ENCODE data around the gene PHC1.

Gene PHC1

GRCh38 chr12:8980137-8980536, 65.8 kb downstream of the PHC1 start:
- Histone ChIP-seq H3K4me2 (ENCODE audit: insufficient read depth, low read length) (no peak overlapping the region), H3K9ac (ENCODE audit: low read depth, low read length) (no peak overlapping the region), H3K79me2 (ENCODE audit: insufficient read depth, low read length) (no peaks in the 10 kb centered on the region), H3K4me3 (ENCODE audit: low read depth in 1 of 2, low read length in 2 of 2) (no peak overlapping the region), H3K36me3 (ENCODE audit: insufficient read depth, low read length) (no peaks in the 10 kb centered on the region), H2AFZ (ENCODE audit: low read depth, low read length) (no peak overlapping the region), H3K27ac (ENCODE audit: low read length) (no peak overlapping the region), H3K4me1 (ENCODE audit: insufficient read depth, low read length) (no peaks in the 10 kb centered on the region), H3K9me3 (ENCODE audit: insufficient read depth, low read length, severe bottlenecking) (peaks cover 3% of the 10 kb centered on the region), H3K27me3 (ENCODE audit: insufficient read depth, low read length, poor library complexity) (no peaks in the 10 kb centered on the region), H4K20me1 (ENCODE audit: insufficient read depth, low read length) (no peaks in the 10 kb centered on the region)
- DNase-seq (no peak), ATAC-seq (ENCODE audit: insufficient read depth, low read depth) (no peak)
- TF ChIP-seq EZH2 (IDR thresholded peaks at IDR 0.05; ENCODE audit: borderline replicate concordance, low read depth, low read length, severe bottlenecking) (no peak), CTCF (IDR thresholded peaks at IDR 0.05; ENCODE audit: borderline replicate concordance, extremely low read depth, low read length, poor library complexity, severe bottlenecking) (no peak)

- no peaks in the 10 kb centered on the region for H3K4me1 ChIP-seq (ENCODE audit: insufficient read depth, low read length)
- no peak for ATAC-seq (ENCODE audit: insufficient read depth, low read depth)
- no peaks in the 10 kb centered on the region for H3K27me3 ChIP-seq (ENCODE audit: insufficient read depth, low read length, poor library complexity)
- no peaks in the 10 kb centered on the region for H3K79me2 ChIP-seq (ENCODE audit: insufficient read depth, low read length)
- H2AFZ ChIP-seq (ENCODE audit: low read depth, low read length), result no peak overlapping the region
- H3K4me3 ChIP-seq (ENCODE audit: low read depth in 1 of 2, low read length in 2 of 2), result no peak overlapping the region
- no peaks in the 10 kb centered on the region for H4K20me1 ChIP-seq (ENCODE audit: insufficient read depth, low read length)
- no peaks in the 10 kb centered on the region for H3K36me3 ChIP-seq (ENCODE audit: insufficient read depth, low read length)
- TF ChIP-seq EZH2 (IDR thresholded peaks at IDR 0.05; ENCODE audit: borderline replicate concordance, low read depth, low read length, severe bottlenecking) (no peak), CTCF (IDR thresholded peaks at IDR 0.05; ENCODE audit: borderline replicate concordance, extremely low read depth, low read length, poor library complexity, severe bottlenecking) (no peak)
- no peak for DNase-seq
- H3K9me3 ChIP-seq (ENCODE audit: insufficient read depth, low read length, severe bottlenecking), result peaks cover 3% of the 10 kb centered on the region
- no peak overlapping the region for H3K27ac ChIP-seq (ENCODE audit: low read length)
- H3K4me2 ChIP-seq (ENCODE audit: insufficient read depth, low read length), result no peak overlapping the region
- no peak overlapping the region for H3K9ac ChIP-seq (ENCODE audit: low read depth, low read length)
Observed at GRCh38 chr12:8985213-8985754, 71.0 kb downstream of the PHC1 start.

- no peaks in the 10 kb centered on the region for H3K4me1 ChIP-seq (ENCODE audit: insufficient read depth, low read length)
- H3K27ac ChIP-seq (ENCODE audit: low read length), result no peak overlapping the region
- no peak overlapping the region for H3K4me3 ChIP-seq (ENCODE audit: low read depth in 1 of 2, low read length in 2 of 2)
- H2AFZ ChIP-seq (ENCODE audit: low read depth, low read length), result no peak overlapping the region
- no peaks in the 10 kb centered on the region for H3K36me3 ChIP-seq (ENCODE audit: insufficient read depth, low read length)
- no peaks in the 10 kb centered on the region for H3K9me3 ChIP-seq (ENCODE audit: insufficient read depth, low read length, severe bottlenecking)
- TF ChIP-seq CTCF (IDR thresholded peaks at IDR 0.05; ENCODE audit: borderline replicate concordance, extremely low read depth, low read length, poor library complexity, severe bottlenecking) (no peak), EZH2 (IDR thresholded peaks at IDR 0.05; ENCODE audit: borderline replicate concordance, low read depth, low read length, severe bottlenecking) (no peak)
- ATAC-seq (ENCODE audit: insufficient read depth, low read depth) (no peak), DNase-seq (no peak)
- no peaks in the 10 kb centered on the region for H3K27me3 ChIP-seq (ENCODE audit: insufficient read depth, low read length, poor library complexity)
- no peaks in the 10 kb centered on the region for H4K20me1 ChIP-seq (ENCODE audit: insufficient read depth, low read length)
- H3K4me2 ChIP-seq (ENCODE audit: insufficient read depth, low read length), result no peak overlapping the region
- no peaks in the 10 kb centered on the region for H3K79me2 ChIP-seq (ENCODE audit: insufficient read depth, low read length)
- no peak overlapping the region for H3K9ac ChIP-seq (ENCODE audit: low read depth, low read length)
Observed at GRCh38 chr12:8987163-8987562, 72.9 kb downstream of the PHC1 start.

GRCh38 chr12:8987685-8988084, 73.4 kb downstream of the PHC1 start:
- no peaks in the 10 kb centered on the region for H3K36me3 ChIP-seq (ENCODE audit: insufficient read depth, low read length)
- no peaks in the 10 kb centered on the region for H3K9me3 ChIP-seq (ENCODE audit: insufficient read depth, low read length, severe bottlenecking)
- H3K4me2 ChIP-seq (ENCODE audit: insufficient read depth, low read length), result no peak overlapping the region
- no peaks in the 10 kb centered on the region for H3K27me3 ChIP-seq (ENCODE audit: insufficient read depth, low read length, poor library complexity)
- no peaks in the 10 kb centered on the region for H3K79me2 ChIP-seq (ENCODE audit: insufficient read depth, low read length)
- no peak overlapping the region for H3K4me3 ChIP-seq (ENCODE audit: low read depth in 1 of 2, low read length in 2 of 2)
- H4K20me1 ChIP-seq (ENCODE audit: insufficient read depth, low read length), result no peaks in the 10 kb centered on the region
- no peak overlapping the region for H3K9ac ChIP-seq (ENCODE audit: low read depth, low read length)
- DNase-seq, result no peak
- no peak overlapping the region for H3K27ac ChIP-seq (ENCODE audit: low read length)
- TF ChIP-seq CTCF (IDR thresholded peaks at IDR 0.05; ENCODE audit: borderline replicate concordance, extremely low read depth, low read length, poor library complexity, severe bottlenecking), result no peak
- TF ChIP-seq EZH2 (IDR thresholded peaks at IDR 0.05; ENCODE audit: borderline replicate concordance, low read depth, low read length, severe bottlenecking), result no peak
- ATAC-seq (ENCODE audit: insufficient read depth, low read depth), result no peak
- H3K4me1 ChIP-seq (ENCODE audit: insufficient read depth, low read length), result no peaks in the 10 kb centered on the region
- no peak overlapping the region for H2AFZ ChIP-seq (ENCODE audit: low read depth, low read length)

Measured in DND-41 (cell line).